GM21423 (cell line): ENCODE data around the gene LILRA2.
"Not testable (repeated sequence)": the region's sequence is repeated elsewhere in the genome, so short reads cannot be mapped to it uniquely, and the experiment has no call there.

Experiments used
- ATAC-seq: cut with Tn5 transposase; IDR thresholded peaks from one replicate; pipeline ENCODE4 v1.9.1; 2021; ENCODE audit warnings: mild to moderate bottlenecking, moderate library complexity; ENCODE audit not compliant: unreplicated experiment

The LILRA2 gene

DNA sequence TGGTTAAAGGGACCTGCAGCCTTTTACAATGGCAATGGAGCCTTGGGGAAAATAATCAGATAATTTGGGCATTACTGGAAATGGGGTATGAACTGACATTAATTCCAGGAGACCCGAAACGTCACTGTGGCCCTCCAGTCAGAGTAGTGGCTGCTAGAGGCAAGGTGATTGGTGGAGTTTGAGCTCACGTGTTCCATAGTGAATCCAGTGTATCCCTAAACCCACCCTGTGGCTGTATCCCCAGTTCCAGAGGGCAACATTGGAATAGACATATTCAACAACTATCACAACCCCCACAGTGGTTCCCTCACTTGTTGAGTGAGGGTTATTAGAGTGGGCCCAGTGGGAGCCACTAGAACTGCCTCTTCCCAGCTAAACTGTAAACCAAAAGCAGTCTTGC, 3.3 kb upstream of the LILRA2 start:
- no peak for ATAC-seq

DNA sequence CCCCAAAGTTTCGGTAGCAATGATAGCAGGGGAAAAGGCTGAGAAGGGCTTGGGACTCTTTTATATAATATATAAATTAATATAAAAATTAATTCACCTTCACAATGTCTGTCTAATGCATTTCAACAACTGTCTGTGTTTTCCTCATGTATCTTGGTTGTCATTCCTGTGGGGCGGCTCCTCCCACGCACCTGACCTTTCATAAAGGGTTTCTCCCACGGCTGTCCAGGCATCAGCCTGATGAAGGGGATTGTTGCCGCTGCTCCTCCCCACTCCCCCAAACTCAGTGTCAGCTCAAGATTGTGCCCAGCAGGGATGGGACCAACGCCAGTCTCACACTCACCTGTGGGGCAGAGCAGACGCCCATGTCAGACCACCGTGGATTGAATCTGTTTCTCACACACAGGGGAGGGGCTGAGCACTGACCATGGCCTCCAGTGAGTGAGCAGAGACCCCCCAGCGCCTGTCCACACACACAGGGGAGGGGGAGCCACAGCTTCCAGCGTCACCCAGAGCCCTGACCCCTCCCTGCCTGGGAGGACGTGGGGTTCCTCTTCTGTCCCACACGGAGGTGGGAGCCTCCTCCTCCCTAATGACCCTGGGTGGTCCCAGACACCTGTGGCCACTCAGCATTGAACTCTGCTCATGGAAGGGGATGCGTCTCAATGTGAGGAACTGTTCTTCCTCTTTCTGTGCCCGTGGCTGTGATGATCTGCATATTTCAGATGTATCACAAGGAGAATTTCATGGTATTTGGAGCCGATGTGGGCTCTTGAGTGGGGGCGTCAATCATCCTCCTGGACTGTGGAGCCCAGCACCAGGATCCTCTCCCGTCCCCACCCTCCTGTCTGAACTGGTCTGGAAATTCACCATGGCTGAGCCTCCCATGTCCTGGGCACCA, 1.6 kb upstream of the LILRA2 start:
- not testable (repeated sequence) for ATAC-seq

DNA sequence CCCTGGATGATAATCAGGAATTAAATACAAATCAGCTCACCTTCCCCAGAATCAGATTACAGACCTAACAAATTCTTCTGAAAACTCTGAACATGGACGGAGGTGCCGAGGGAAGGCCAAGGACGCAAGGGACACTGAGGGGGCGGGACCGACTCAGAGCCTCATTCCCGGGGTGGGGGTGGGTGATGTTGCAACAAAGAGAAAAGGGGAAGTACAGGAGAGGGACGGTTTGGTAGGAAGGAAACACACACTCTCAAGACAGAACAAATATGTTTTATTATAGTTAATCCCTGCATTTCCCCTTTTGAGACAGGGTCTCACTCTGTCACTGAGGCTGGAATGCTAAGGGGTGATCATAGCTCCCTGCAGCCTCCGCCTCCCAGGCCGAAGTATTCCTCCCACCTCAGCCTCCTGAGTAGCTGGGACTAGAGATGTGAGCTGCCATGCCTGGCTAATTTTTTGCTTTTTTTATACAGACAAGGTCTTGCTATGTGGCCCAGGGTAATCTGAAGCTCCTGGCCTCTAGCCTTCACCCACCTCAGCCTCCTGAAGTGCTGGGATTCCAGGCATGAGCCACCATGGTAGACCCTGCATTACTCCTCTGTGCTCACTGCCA, 786 bp upstream of the LILRA2 start:
- no peak for ATAC-seq

DNA sequence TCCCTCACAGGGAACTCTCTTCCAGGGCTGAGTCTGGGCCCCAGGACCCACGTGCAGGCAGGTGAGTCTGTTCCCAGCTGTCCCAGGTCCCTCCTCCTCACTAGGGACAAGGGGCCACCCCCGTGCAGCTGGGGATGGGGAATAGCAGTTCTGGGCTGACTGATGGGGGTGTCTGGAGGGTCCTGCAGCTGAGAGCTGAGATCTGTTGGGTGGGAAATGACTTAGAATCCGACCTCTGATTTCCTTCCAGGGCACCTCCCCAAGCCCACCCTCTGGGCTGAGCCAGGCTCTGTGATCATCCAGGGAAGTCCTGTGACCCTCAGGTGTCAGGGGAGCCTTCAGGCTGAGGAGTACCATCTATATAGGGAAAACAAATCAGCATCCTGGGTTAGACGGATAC, 461 bp downstream of the LILRA2 start:
- ATAC-seq = no peak

DNA sequence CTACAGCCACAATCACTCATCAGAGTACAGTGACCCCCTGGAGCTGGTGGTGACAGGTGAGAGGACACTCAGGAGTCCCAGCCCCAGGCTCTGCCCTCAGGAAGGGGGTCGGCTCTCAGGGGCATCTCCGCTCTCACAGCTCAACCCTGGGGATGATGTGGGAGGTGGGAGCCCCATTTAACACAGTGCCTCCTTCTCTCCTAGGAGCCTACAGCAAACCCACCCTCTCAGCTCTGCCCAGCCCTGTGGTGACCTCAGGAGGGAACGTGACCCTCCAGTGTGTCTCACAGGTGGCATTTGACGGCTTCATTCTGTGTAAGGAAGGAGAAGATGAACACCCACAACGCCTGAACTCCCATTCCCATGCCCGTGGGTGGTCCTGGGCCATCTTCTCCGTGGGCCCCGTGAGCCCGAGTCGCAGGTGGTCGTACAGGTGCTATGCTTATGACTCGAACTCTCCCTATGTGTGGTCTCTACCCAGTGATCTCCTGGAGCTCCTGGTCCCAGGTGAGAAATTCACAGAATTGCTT, 1.0 kb downstream of the LILRA2 start:
- no peak for ATAC-seq

DNA sequence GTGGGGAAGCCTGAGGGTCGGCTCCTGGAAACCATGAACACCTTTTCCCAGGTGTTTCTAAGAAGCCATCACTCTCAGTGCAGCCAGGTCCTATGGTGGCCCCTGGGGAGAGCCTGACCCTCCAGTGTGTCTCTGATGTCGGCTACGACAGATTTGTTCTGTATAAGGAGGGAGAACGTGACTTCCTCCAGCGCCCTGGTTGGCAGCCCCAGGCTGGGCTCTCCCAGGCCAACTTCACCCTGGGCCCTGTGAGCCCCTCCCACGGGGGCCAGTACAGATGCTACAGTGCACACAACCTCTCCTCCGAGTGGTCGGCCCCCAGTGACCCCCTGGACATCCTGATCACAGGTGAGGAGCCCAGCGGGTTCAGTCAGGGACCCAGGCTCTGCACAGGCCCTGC, 1.6 kb downstream of the LILRA2 start:
- ATAC-seq = not testable (repeated sequence)

DNA sequence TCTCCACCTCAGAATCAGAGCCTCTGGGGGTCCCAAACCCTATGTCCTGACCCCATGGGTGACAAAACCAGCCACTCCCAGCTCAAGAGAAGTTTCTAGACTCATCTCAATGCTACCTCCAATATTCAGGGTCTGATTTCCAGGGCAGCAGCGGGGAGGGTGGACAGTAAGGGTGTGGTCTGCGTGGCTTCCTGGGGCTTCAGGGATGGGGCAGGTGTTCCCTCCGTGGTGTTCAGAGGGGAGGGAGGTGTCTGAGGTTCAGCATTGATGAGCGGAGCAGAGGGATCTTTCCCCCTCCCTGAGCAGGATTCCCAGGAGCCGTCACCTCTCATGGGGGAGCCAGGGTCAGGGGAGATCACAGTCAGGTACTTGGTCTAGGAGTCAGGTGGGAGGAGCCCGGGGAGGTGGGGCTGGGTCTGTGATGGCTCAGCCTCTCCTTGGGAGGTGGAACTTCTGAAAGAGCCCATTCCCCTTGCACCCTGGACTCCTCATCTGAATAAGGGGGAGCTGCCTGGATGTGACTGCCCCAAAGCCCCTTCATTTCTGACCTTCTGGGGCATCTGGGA, 2.9 kb downstream of the LILRA2 start:
- ATAC-seq = no peak

DNA sequence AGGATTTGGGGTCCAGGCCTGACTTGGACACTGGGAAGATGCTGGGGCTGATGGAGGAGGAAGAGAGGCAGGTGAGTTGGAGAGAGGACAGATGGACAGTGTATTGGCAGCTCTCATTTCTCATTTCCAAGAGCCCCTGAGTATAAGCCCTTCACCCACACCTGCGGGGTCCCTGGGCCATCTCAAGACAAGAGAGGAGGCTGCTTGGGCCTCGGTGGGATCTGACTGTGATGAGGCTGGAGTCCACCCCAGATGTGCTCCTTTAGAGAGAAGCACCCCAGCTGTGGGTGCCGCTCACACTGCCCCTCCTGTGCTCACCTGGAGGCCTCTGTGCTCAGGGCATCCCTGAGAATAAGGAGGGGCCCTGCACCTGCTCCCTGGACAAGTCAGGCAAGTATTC, 3.7 kb downstream of the LILRA2 start:
- no peak for ATAC-seq

DNA sequence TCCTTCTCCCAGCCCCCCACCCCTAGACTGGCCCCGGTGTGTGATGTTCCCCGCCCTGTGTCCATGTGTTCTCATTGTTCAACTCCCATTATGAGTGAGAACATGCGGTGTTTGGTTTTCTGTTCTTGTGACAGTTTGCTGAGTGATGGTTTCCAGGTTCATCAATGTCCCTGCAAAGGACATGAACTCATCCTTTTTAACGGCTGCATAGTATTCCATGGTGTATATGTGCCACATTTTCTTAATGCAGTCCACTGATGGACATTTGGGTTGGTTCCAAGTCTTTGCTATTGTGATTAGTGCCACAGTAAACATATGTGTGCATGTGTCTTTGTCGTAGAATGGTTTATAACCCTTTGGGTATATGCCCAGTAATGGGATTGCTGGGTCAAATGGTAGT, 4.7 kb downstream of the LILRA2 start:
- not testable (repeated sequence) for ATAC-seq

DNA sequence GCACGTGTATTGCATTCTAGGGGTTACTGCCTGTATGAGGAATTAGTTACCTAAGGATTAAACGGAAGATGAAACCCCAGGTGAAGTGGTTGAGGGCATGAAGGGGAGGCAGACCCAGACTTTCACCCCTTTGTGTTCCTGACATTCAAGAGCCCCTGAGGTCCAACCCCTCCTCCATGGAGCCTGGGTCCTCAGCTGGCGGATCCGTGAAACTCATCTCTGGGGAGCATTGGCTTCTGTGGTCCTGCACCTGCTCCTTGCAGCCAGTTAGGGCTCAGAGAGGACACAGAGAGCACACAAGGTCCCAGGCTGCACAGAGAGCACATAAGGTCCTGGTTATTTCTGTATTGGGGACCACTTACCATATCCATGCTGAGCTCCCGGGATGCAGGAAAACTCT, 12.8 kb downstream of the LILRA2 start:
- ATAC-seq = no peak

DNA sequence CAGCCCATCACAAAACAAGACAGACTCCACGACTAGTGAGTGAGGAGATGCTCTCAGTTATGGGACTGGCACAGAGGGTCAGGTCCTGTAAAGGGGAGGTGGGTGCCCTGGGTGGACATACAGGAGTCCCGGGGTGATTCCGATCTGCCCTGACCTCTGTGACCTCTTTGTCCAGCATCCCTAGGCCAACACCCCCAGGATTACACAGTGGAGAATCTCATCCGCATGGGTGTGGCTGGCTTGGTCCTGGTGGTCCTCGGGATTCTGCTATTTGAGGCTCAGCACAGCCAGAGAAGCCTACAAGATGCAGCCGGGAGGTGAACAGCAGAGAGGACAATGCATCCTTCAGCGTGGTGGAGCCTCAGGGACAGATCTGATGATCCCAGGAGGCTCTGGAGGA, 13.4 kb downstream of the LILRA2 start:
- no peak for ATAC-seq

DNA sequence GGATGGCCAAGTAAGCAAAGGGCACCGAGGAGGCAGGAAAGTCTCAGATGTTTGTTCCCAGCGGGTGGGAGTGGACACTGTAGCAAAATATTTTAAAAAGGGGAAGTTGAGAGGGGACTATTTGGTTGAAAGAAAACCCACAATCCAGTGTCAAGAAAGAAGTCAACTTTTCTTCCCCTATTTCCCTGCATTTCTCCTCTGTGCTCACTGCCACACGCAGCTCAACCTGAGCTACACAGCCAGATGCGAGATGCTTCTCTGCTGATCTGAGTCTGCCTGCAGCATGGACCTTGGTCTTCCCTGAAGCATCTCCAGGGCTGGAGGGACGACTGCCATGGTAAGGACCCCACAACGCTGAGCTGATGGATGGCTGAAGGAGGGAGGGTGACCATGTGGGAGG, 19.9 kb downstream of the LILRA2 start, which contains the start of gene LILRA1:
LILRA1 (plus strand) TSS at position 188 of the 400 bp plus-strand sequence. CDS start 613 bp downstream, outside the sequence.
- ATAC-seq = not testable (repeated sequence)

DNA sequence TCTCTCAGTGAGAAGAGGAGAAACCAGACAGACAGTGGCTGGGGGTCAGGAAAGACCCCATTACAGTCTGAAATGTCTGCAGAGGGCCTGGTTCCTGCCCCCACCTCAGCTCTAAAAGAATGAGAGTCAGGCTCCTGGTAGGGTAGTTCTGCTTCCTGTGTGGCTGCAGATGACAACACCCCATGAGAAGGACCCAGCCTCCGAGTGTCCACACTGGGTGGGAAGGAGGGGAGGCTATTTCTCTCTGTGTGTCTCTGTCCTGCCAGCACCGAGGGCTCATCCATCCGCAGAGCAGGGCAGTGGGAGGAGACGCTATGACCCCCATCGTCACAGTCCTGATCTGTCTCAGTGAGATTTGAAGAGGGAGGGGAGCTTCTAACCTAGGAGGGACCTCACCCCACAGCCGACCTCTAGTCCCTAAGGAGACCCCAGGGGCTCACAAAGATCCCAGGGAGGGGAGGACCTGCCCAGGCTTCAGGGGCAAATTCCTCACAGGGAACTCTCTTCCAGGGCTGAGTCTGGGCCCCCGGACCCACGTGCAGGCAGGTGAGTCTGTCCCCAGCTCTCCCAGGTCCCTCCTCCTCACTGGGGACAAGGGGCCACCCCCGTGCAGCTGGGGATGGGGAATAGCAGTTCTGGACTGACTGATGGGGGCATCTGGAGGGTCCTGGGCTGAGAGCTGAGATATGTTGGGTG, 20.5 kb downstream of the LILRA2 start:
- not testable (repeated sequence) for ATAC-seq

DNA sequence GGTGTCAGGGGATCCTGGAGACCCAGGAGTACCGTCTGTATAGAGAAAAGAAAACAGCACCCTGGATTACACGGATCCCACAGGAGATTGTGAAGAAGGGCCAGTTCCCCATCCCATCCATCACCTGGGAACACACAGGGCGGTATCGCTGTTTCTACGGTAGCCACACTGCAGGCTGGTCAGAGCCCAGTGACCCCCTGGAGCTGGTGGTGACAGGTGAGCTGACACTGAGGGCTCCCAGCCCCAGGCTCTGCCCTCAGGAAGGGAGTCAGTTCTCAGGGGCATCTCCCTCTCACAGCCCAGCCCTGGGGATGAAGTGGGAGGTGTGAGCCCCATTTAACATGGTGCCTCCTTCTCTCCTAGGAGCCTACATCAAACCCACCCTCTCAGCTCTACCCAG, 21.1 kb downstream of the LILRA2 start:
- ATAC-seq = no peak

DNA sequence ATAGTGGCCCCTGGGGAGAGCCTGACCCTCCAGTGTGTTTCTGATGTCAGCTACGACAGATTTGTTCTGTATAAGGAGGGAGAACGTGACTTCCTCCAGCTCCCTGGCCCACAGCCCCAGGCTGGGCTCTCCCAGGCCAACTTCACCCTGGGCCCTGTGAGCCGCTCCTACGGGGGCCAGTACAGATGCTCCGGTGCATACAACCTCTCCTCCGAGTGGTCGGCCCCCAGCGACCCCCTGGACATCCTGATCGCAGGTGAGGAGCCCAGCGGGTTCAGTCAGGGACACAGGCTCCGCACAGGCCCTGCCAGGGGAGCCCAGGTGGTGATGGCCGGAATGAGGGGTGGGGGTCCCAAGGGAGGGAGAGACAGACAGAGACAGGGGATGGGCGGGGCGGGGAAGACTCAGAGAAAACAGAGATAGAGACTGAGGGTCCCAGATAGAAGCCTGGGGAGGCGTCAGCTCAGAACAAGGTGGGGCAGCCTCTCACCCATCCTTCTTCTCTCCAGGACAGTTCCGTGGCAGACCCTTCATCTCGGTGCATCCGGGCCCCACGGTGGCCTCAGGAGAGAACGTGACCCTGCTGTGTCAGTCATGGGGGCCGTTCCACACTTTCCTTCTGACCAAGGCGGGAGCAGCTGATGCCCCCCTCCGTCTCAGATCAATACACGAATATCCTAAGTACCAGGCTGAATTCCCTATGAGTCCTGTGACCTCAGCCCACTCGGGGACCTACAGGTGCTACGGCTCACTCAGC, 22.3 kb downstream of the LILRA2 start:
- ATAC-seq = not testable (repeated sequence)

DNA sequence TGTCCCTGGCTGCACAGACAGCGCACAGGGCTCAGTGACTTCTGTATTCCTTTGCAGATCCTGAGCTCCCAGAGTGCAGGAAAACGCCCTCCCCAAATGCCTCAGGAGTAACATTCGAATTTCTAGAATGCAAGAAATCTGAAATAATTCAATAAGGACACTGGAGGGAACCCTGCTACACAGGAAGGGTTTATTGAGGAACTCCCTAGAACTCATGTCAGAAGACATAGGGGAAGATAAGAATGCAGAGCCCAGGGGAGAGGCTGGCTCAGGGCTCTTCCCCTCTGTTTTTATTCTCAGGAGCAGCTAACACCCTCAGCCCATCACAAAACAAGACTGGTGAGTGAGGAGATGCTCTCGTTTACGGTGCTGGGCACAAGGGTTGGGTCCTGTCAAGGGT, 26.6 kb downstream of the LILRA2 start:
- ATAC-seq = no peak

DNA sequence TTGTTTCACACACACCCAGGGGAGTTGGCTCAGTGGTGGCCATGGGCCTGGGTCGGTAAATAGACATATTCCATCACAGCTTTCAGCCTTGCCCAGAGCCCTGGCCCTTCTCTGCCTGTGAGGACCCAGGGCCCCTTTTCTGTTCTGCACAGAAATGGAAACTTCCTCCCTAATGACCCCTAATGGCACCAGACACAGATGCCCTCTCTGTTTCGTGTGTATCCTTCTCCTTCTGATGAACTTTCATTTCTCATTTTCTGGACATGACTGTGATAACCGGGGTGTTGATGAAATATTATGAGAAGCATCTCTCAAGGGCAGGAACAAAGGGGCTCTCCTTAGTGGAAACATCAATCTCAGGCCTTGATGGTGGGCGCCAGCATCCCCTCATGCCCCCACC, 32.6 kb downstream of the LILRA2 start:
- no peak for ATAC-seq

DNA sequence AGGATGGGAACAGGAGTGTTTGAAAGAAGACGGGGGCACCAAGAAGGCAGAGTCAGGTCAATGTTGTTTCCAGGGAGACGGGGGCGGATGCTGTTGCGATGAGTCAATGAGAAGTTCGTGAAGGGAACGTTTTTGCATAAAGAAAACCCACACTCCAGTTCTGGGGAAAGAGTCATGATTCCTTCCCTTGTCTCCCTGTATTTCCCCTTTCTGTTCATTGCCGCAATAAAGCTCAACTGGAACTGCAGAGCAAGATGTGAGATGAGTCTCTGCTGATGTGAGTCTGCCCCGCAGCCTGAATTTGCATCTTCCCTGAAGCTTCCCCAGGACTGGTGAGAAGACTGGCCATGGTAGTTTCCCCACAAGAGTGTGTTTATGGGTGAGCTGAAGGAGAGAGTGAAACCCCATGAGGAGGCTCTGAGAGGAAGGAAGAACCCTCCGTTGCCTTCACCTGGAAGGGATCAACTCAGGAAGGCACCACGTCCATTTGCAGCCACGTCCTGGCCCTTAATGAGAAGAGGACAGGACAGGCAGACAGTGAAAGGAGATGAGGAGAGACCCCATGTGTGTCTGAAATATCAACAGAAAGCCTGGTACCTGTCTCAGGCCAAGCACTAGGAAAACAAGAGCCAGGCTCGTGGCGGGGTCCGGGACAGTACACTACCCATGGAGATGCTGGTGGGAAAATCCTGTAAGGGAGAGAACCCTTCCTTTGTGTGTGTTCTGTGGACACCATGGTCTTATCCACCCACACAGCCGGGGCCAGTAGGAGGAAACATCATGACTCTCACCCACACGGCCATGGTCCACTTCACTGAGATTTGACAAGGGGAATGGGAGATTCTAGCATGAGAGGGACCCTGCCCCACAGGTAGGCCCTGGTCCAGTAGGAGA, 33.5 kb downstream of the LILRA2 start:
- peak; percentile 51 for ATAC-seq

DNA sequence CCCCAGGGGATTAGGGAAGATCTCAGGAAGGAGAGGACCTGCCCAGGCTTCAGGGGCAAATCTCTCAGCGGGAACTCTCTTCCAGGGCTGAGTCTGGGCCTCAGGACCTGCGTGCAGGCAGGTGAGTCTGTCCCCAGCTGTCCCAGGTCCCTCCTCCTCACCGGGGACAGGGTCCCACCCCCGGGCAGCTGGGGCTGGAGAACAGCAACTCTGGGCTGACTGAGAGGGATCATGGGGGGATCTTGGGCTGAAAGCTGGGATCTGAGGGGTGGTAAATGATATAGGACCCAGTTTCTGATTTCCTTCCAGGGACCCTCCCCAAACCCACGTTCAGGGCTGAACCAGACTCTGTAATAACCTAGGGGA, 34.2 kb downstream of the LILRA2 start:
- ATAC-seq = no peak
